ENCODE data around the gene SSX5. TPM values are rescaled to one million over a fixed set of nuclear protein-coding genes. Genes with fewer than 3 reads are reported as not detected.
"Not testable (repeated sequence)": the region's sequence is repeated elsewhere in the genome, so short reads cannot be mapped to it uniquely, and the experiment has no call there.

SSX5 gene
- not detected in 2 replicates for total RNA-seq

DNA sequence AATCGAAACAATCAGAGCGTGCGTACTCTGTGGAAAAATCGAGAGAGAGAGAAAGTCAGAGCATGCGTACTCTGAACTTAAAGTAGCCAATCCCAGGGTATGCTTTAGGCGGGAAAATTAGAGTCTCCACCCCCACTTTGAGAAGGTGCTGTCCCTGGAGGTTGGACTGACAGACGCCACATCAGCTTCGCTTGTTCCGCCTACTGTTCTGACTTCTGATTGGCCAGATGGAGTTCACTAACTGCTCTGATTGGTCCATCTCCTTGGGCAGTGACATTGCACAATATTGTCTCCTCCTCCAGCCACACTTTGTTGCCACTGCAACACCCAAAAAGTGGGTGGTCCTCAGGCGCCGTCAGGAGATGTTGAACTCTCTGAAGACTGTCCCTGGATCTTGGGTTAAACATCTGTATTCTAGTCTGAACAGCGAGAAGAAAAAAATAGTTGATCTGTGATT is at the start of gene SSX5:
Gene SSX5 (minus strand): TSS at position 51 of the 457 bp plus-strand sequence. CDS start 1,437 bp downstream, outside the sequence.
- DNase-seq (ENCODE audit: low read depth in 2 of 2) = no peak

DNA sequence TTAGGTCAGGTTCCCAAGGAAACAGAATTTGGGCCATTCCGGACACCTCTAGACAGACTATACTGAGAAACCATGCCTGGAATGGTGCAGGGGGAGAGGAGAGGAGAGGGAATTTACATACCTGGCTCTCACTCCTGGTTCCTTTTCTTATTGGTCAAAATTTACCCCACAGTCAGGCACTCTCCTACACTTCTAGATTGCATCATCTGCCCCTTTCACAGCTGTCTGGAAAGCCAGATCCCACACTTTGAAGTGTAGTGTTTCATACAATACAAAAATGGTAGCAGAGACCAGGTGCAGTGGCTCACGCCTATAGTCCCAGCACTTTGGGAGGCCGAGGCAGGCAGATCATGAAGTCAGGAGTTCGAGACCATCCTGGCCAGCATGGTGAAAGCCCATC is 27.6 kb upstream of the SSX5 start:
- DNase-seq (ENCODE audit: low read depth in 2 of 2) = not testable (repeated sequence)

- DNase-seq (ENCODE audit: low read depth in 2 of 2) = peak; percentile 2 to 72
These were observed 17.7 kb upstream of the SSX5 start for GRCh38 chrX:48214341-48214740.

DNA sequence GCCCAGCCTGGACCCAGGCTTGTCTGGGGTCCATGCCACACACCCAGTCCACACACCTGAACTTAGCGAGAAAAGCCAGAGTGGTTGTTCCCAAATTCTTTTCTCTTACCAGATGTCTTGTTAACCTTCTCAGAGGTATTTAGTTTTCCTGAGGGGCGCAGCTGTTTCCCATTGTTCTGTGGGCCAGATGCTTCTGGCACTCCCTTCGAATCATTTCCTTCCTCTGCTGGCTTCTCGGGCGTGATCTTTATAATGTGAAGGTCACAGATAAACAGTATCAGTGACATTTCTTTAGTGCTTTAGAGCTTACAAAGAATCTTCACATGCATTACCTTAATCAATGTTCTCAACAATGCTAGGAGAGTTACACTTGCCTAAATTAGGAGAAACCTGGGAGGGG is 6.6 kb downstream of the SSX5 start:
- peak in 1 of 2 donors; percentile 68 for DNase-seq (ENCODE audit: low read depth in 2 of 2)

DNA sequence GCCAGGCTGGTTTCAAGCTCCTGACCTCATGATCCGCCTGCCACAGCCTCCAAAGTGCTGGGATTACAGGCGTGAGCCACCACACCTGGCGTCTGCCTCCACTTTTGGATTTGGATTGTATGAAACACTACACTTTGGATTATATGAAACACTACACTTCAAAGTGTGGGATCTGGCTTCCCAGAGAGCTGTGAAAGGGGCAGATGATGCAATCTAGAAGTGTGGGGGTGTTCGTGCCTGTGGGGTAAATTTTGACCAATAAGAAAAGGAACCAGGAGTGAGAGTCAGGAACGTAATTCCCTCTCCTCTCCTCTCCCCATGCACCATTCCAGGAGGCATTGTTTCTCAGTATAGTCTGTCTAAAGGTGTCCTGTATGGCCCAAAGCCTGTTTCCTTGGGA is 14.7 kb downstream of the SSX5 start:
- DNase-seq (ENCODE audit: low read depth in 2 of 2) = not testable (repeated sequence)

DNA sequence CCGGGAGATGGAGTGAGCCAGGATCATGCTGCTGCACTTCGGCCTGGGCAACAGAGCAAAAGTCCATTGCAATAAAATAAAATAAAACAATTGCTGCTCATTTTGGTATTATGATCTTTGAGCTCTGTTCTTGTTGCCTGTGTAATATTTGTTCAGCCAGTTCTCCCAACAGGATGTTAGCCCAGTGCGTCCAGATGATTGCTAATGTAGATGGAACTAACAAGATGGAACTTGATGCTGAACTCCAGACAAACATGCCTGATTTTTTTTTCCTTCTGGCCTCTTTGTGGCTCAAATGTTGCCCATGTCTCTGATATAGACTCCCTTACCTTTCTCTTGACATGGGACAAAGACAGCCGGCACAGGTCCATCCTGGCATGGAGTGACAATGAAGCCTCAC is 15.8 kb downstream of the SSX5 start:
- no peak for DNase-seq (ENCODE audit: low read depth in 2 of 2)

DNA sequence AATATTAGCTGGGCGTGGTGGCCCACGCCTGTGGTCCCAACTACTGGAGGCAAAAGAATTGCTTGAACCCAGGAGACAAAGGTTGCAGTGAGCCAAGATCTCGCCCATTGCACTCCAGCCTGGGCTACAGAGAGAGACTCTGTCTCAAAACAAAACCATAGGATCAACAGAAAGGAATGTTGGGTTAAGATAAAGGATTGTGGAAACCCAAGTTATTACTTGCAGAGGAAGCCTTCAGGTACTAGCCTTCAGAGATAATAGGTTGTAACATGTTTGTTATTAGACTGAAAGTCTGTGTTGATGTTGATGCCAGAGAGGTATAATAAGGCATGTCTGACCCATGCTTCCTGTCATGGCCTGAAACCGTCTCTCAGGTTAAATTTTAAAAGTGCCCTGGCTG is 16.9 kb downstream of the SSX5 start:
- DNase-seq (ENCODE audit: low read depth in 2 of 2) = no peak

DNA sequence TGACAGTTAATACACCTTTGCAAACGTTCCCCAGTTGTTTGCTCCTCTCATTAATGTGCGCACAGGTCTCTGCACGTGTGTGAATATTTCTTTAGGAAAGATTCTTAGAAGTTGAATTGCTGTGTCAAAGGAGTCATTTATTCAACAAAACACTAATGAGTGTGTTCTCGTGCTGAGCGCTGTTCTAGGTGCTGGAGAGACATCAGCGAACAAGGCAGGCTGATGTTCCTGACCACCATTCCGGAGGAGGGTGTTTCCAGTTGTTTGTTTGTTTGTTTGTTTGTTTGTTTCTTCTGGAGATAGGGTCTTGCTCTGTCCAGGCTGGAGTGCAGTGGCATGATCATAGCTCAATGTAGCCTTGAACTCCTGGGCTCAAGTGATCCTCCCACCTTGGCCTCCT is 30.3 kb downstream of the SSX5 start:
- DNase-seq (ENCODE audit: low read depth in 2 of 2) = not testable (repeated sequence)

- no peak for DNase-seq (ENCODE audit: low read depth in 2 of 2)
These were observed 31.4 kb downstream of the SSX5 start for GRCh38 chrX:48165241-48165640.

DNA sequence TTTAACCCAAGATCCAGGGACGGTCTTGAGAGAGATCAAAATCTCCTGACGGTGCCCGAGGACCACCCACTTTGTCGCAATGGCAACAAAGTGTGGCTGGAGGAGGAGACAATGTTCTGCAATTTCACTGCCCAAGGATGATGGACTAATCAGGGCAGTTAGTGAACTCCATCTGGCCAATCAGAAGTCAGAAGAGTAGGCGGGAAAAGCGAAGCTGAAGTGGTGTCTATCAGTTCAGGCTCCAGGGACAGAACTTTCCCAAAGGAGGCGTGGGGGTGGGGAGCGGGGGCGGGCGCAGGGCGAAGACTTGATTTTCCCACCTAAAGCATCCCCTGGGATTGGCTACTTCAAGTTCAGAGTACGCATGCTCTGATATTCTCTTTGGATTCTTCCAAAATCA is 40.6 kb downstream of the SSX5 start:
- DNase-seq (ENCODE audit: low read depth in 2 of 2) = no peak

DNA sequence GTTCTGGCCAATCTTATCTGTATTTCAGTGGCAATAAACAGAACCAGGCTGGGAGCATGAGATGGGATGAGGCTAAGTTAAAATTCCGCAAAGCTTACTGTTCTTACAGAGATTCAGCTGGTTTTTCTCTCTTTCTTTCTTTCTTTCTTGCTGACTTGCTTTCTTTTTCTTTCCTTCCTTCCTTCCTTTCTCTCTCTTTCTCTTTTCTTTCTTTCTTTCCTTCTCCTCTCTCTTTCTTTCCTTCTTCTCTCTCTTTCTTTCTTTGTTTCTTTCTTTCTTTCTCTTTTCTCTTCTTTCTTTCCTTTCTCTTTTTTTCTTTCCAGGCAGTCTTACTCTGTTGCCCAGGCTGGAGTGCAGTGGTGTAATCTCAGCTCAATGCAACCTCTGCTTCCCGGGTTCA is 41.8 kb downstream of the SSX5 start:
- DNase-seq (ENCODE audit: low read depth in 2 of 2) = no peak

DNA sequence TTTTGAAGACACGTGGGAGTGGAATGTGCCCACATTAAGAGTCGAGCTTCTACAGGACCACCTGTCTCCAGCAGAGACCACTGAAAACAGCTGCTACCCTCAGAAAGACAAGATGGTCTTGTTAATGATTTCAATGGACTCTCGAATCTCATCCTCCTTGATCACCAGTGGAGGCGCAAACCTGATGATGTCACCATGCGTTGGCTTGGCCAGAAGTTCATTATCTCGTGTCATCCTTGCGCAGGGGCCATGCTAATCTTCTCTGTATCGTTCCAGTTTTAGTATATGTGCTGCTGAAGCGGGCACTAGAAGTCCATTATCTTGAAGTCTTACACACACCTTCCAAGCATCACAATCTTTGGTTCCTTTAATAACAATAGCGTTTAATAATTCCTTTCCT is 42.8 kb downstream of the SSX5 start:
- no peak for DNase-seq (ENCODE audit: low read depth in 2 of 2)

- peak; percentile 1 to 6 for DNase-seq (ENCODE audit: low read depth in 2 of 2)
These were observed 53.9 kb downstream of the SSX5 start for GRCh38 chrX:48142697-48143096.

DNA sequence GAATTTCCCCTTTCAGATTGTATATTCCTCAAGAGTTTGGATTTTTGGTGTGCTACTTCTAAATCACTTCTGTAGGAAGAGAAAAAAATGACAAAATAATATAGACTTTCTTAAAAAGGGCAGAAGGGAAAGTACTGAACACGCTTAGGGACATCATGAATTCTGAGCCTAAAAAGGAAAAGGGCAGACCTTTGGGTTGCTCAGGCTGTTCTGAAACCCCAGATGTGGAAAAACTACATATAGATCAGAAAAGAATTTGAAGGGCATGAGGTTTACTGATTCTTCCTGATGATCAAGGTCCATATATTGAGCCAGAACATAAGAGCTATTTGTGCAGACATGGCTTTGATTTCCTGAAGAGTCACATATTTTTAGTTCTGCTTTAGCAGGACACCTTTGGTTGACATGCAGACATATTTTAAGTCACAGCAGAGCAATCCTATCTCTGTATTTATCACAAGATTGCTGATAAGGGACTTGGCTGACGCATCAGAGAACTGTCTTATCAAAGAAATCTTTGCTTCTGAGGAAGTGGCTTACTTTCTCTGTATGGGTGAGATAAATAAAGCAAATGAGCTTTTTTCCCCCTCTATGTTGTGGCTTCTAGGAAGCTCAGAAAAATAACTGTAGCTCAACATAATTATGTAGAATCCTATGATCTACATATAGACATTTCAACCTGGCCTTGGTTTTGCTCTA is 54.6 kb downstream of the SSX5 start:
- DNase-seq (ENCODE audit: low read depth in 2 of 2) = not testable (repeated sequence)

DNA sequence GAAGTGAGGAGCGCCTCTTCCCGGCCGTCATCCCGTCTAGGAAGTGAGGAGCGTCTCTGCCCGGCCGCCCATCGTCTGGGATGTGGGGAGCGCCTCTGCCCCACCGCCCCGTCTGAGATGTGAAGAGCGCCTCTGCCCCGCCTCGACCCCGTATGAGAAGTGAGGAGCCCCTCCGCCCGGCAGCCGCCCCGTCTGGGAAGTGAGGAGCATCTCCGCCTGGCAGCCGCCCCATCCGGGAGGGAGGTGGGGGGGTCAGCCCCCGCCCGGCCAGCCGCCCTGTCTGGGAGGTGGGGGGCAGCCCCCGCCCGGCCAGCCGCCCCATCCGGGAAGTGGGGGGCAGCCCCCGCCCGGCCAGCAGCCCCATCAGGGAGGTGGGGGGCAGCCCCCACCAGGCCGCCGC is 57.5 kb downstream of the SSX5 start:
- DNase-seq (ENCODE audit: low read depth in 2 of 2) = not testable (repeated sequence)

Other genes starting within 250 kb of the SSX5 start
- 2.0 and 3.8 TPM in 2 replicates for gene ZNF182, start 192.8 kb downstream of the SSX5 start, total RNA-seq
- not detected in 2 replicates for gene SPACA5, start 189.8 kb downstream of the SSX5 start, total RNA-seq
- 0.87 and 0.99 TPM in 2 replicates for gene ZNF630, start 125.2 kb downstream of the SSX5 start, total RNA-seq
- not detected in 2 replicates for gene SPACA5B, start 66.2 kb downstream of the SSX5 start, total RNA-seq
- not detected in 2 replicates for gene SSX1, start 58.6 kb upstream of the SSX5 start, total RNA-seq
- gene SSX3, start 159.9 kb upstream of the SSX5 start, total RNA-seq = not detected in 2 replicates
- not detected in 2 replicates for gene SSX4, start 186.7 kb upstream of the SSX5 start, total RNA-seq
- gene SSX4B, start 215.2 kb upstream of the SSX5 start, total RNA-seq = not detected in 2 replicates

Measured in lung microvascular endothelial cell (primary cell).